Measurements from ENCODE around the gene NEK10.

DNA sequence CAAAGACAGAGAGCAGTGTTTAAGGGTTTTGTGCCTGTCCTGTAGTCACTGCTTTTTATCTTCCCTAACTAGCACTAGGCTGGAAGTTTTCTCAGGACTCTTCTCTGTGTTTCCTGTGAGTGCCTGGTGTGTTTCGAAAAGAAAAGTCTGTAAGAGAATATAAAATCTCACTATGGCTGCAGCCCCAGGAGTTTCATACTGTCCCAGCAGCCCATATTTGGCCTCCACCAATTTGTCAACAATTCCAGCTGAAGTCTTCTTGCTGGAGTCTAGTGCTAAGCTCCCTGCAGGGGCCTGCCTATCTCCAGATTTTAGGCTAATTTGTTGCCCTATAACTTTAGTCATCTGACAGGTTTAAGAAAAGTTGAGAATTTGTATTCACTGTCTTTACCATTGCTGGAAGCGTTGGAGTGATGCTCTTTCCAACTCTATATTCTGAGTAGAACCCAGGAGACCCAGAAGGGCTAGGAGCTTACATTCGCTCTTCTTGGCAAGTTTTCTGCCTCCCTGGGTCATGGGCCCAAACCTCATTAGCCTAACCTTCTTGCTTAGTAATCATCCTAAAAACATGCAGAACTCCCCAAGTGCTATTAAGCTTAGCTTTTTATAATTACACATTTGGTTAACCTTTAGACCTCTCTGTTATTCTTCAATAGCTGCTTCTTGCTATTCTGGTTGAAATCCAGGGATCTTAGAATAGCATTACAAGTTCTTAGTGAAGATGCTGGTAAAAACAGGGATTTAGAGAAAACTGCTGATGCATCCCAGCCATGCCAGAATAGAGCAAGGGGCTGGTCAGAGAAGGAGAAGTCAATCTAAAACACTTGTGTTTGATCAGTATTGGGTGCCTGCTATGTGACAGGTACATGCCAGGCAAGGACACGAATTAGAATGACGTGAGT lies 283.1 kb downstream of the NEK10 start:
- no peak for TF ChIP-seq POLR2A (IDR thresholded peaks at IDR 0.05; ENCODE audit: low read length)
- TF ChIP-seq GATA1 (IDR thresholded peaks at IDR 0.05; ENCODE audit: low read depth, low read length), result no peak

Data from erythroblast (primary cell).